Transverse colon (tissue), 4 donors: ENCODE data around the gene GNGT1.

Source experiments
- EP300 ChIP-seq: sonication (generic); formaldehyde crosslinking; IDR thresholded peaks from one replicate; pipeline ENCODE4 v1.6.1; 2017; ENCODE audit warnings: antibody characterized with exemption, low read depth
- POLR2A ChIP-seq: fragments of 450-650 bp; IDR thresholded peaks from one replicate; pipeline ENCODE4 v1.6.1; 2016; ENCODE audit warnings: antibody characterized with exemption, mild to moderate bottlenecking, moderate library complexity
- POLR2AphosphoS5 ChIP-seq, 3 donors: sonication (generic); formaldehyde crosslinking; IDR thresholded peaks; one replicate each; pipeline ENCODE4 v1.6.1; 2016; ENCODE audit warnings: antibody characterized with exemption in 3 of 3
- TF ChIP-seq, protein P1 (sequence below), 5 experiments: fragments of 200-600 bp in 3 of 5; fragments of 450-650 bp in 2 of 5; sonication (generic) in 3 of 5; IDR thresholded peaks; 1 replicate in 2 of 5; 2 replicates in 3 of 5; pipeline ENCODE4 v1.5.1; 2016 to 2017; ENCODE audit warnings: antibody characterized with exemption in 5 of 5, inconsistent platforms in 3 of 5, mild to moderate bottlenecking in 2 of 5, moderate library complexity in 1 of 5

DNA sequence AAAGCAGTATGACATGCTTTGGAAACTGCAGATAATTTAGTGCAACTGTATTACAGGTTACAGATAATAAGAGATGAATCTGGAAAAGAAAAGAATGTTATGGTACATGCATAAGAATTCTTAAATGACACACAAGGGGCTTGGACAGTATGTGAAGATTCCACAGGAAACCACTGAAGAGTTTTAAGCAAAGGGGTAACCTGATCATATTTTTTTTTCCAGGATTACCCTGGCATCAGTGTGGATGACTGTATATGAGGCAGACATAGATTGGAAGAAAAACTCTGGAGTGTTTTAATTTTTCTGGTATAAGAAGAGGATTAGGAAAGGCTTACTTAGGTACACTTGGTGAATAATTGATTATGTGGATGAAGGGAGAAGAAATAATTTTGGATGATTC is 23.9 kb upstream of the GNGT1 start:
- TF ChIP-seq, protein P1, sequence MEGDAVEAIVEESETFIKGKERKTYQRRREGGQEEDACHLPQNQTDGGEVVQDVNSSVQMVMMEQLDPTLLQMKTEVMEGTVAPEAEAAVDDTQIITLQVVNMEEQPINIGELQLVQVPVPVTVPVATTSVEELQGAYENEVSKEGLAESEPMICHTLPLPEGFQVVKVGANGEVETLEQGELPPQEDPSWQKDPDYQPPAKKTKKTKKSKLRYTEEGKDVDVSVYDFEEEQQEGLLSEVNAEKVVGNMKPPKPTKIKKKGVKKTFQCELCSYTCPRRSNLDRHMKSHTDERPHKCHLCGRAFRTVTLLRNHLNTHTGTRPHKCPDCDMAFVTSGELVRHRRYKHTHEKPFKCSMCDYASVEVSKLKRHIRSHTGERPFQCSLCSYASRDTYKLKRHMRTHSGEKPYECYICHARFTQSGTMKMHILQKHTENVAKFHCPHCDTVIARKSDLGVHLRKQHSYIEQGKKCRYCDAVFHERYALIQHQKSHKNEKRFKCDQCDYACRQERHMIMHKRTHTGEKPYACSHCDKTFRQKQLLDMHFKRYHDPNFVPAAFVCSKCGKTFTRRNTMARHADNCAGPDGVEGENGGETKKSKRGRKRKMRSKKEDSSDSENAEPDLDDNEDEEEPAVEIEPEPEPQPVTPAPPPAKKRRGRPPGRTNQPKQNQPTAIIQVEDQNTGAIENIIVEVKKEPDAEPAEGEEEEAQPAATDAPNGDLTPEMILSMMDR (IDR thresholded peaks at IDR 0.05): no peak
- TF ChIP-seq POLR2AphosphoS5 (IDR thresholded peaks at IDR 0.05) (no peak), POLR2A (no peak), EP300 (no peak)
